H1 (cell line): ENCODE data around the gene DENND4C. TPM values are rescaled to one million over a fixed set of nuclear protein-coding genes. Genes with fewer than 3 reads are reported as not detected.

Experiments
- GTF2F1 ChIP-seq: IDR thresholded peaks from 2 replicates; pipeline ENCODE4 v1.6.1; 2012; ENCODE audit warnings: low read depth, low read length, improper control_type of control experiment, borderline replicate concordance
- KDM5A ChIP-seq: fragments of 200-600 bp; IDR thresholded peaks from 2 replicates; pipeline ENCODE4 v1.7.1; 2012; ENCODE audit warnings: mild to moderate bottlenecking, low read length, inconsistent platforms, mixed read lengths
- SIN3A ChIP-seq, 2 experiments: IDR thresholded peaks in 1 of 2; conservative IDR thresholded peaks in 1 of 2; 2 replicates each; pipeline ENCODE4 v1.6.1; 2011 to 2012; ENCODE audit warnings: low read length in 2 of 2, improper control_type of control experiment in 1 of 2, low read depth in 1 of 2, mild to moderate bottlenecking in 1 of 2
- YY1 ChIP-seq: IDR thresholded peaks from 2 replicates; pipeline ENCODE4 v1.6.1; 2011; ENCODE audit warnings: low read depth, mild to moderate bottlenecking, low read length
- polyA plus RNA-seq, 7 experiments: library from polyadenylated mRNA; depleted of rRNA in 3 of 7; stranded (reverse) in 5 of 7; unstranded in 2 of 7; fragments of >200 nt in 5 of 7; fragments of 200-250 nt in 2 of 7; gene quantifications; 1 replicate in 5 of 7; 2 replicates in 1 of 7; 4 replicates in 1 of 7; pipeline versions ENCODE4 v1.2.1 to v1.2.3, GENCODE V29; 2011 to 2013; ENCODE audit warnings: missing spikeins in 2 of 7, mixed read lengths in 2 of 7
- total RNA-seq: library from RNA; stranded (reverse); fragmentation: NEBNext Ultra II Directional; extraction: Animal tissue kit (Norgen Biotek cat#: 25700); gene quantifications from 2 replicates; pipeline ENCODE4 v1.2.1, GENCODE V29; 2021
- TF ChIP-seq, protein P1 (sequence below): fragments of 300-600 bp; sonication (generic); IDR thresholded peaks from 2 replicates; pipeline ENCODE4 v1.7.1; 2012; ENCODE audit warnings: low read length, moderate library complexity, mild to moderate bottlenecking, inconsistent platforms; ENCODE audit not compliant: insufficient replicate concordance

The DENND4C gene
- total and polyA plus RNA-seq, 2 of the 8 experiments (the other 6 are each of a cell fraction or from before 2014, with no cell fraction given): 6.9 to 18.9 TPM

DNA sequence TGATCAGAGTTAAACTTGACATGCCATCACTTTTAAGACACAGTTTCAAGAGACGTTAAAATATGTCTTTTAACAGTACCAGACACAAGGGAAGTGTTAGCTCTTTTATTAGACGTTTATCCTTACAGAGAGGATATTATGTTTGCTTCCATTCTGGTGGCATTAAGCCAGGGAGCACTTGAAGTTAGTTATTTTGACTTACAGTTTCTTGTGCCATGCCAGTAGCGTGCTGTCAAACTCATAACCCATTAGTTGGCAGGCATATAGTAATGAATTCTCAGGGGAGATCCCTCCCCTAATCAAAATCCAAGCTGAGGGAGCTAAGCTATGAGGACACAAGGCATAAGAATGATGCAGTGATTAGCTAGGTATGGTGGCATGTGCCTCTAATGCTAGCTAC is 83.1 kb downstream of the DENND4C start (continued):
- TF ChIP-seq, protein P1, sequence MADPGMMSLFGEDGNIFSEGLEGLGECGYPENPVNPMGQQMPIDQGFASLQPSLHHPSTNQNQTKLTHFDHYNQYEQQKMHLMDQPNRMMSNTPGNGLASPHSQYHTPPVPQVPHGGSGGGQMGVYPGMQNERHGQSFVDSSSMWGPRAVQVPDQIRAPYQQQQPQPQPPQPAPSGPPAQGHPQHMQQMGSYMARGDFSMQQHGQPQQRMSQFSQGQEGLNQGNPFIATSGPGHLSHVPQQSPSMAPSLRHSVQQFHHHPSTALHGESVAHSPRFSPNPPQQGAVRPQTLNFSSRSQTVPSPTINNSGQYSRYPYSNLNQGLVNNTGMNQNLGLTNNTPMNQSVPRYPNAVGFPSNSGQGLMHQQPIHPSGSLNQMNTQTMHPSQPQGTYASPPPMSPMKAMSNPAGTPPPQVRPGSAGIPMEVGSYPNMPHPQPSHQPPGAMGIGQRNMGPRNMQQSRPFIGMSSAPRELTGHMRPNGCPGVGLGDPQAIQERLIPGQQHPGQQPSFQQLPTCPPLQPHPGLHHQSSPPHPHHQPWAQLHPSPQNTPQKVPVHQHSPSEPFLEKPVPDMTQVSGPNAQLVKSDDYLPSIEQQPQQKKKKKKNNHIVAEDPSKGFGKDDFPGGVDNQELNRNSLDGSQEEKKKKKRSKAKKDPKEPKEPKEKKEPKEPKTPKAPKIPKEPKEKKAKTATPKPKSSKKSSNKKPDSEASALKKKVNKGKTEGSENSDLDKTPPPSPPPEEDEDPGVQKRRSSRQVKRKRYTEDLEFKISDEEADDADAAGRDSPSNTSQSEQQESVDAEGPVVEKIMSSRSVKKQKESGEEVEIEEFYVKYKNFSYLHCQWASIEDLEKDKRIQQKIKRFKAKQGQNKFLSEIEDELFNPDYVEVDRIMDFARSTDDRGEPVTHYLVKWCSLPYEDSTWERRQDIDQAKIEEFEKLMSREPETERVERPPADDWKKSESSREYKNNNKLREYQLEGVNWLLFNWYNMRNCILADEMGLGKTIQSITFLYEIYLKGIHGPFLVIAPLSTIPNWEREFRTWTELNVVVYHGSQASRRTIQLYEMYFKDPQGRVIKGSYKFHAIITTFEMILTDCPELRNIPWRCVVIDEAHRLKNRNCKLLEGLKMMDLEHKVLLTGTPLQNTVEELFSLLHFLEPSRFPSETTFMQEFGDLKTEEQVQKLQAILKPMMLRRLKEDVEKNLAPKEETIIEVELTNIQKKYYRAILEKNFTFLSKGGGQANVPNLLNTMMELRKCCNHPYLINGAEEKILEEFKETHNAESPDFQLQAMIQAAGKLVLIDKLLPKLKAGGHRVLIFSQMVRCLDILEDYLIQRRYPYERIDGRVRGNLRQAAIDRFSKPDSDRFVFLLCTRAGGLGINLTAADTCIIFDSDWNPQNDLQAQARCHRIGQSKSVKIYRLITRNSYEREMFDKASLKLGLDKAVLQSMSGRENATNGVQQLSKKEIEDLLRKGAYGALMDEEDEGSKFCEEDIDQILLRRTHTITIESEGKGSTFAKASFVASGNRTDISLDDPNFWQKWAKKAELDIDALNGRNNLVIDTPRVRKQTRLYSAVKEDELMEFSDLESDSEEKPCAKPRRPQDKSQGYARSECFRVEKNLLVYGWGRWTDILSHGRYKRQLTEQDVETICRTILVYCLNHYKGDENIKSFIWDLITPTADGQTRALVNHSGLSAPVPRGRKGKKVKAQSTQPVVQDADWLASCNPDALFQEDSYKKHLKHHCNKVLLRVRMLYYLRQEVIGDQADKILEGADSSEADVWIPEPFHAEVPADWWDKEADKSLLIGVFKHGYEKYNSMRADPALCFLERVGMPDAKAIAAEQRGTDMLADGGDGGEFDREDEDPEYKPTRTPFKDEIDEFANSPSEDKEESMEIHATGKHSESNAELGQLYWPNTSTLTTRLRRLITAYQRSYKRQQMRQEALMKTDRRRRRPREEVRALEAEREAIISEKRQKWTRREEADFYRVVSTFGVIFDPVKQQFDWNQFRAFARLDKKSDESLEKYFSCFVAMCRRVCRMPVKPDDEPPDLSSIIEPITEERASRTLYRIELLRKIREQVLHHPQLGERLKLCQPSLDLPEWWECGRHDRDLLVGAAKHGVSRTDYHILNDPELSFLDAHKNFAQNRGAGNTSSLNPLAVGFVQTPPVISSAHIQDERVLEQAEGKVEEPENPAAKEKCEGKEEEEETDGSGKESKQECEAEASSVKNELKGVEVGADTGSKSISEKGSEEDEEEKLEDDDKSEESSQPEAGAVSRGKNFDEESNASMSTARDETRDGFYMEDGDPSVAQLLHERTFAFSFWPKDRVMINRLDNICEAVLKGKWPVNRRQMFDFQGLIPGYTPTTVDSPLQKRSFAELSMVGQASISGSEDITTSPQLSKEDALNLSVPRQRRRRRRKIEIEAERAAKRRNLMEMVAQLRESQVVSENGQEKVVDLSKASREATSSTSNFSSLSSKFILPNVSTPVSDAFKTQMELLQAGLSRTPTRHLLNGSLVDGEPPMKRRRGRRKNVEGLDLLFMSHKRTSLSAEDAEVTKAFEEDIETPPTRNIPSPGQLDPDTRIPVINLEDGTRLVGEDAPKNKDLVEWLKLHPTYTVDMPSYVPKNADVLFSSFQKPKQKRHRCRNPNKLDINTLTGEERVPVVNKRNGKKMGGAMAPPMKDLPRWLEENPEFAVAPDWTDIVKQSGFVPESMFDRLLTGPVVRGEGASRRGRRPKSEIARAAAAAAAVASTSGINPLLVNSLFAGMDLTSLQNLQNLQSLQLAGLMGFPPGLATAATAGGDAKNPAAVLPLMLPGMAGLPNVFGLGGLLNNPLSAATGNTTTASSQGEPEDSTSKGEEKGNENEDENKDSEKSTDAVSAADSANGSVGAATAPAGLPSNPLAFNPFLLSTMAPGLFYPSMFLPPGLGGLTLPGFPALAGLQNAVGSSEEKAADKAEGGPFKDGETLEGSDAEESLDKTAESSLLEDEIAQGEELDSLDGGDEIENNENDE: no peak
- TF ChIP-seq SIN3A (conservative IDR thresholded peaks at IDR 0.05 in 1 of 2, IDR thresholded peaks at IDR 0.05 in 1 of 2; ENCODE audit: low read depth in 1 of 2, low read length in 2 of 2) (no peak), KDM5A (no peak), GTF2F1 (no peak), YY1 (no peak)
